Measurements from ENCODE around the gene COL8A2.

DNA sequence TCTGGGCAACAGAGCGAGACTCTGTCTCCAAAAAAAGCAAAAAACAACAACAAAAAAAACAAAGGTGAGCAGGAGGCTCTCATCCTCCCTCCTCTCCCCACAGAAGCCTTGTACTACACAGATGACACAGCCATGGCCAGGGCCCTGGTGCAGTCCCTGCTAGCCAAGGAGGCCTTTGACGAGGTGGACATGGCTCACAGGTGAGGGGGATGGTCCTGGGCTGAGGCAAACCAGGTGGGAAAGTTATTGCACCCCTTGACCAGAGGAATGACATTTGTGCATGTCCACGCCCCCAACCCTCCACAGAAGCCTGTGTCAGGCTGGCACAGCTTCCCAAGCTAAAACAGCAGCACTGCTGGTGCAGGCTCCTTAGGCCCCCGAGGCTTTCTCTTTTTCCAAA, 33.9 kb downstream of the COL8A2 start:
- TF ChIP-seq CTCF (tag by site-specific recombination; IDR thresholded peaks at IDR 0.05) = no peak
- no peak for TF ChIP-seq ZNF76 (tag by site-specific recombination; IDR thresholded peaks at IDR 0.05; ENCODE audit: borderline replicate concordance, low read depth)
